Measurements from ENCODE around the gene NXPH4. TPM values are rescaled to one million over a fixed set of nuclear protein-coding genes. Genes with fewer than 3 reads are reported as not detected.
A peak's percentile ranks its signal among the peaks of the same experiment; 100 is the strongest.

The NXPH4 gene
- total and polyA plus RNA-seq, 4 experiments from 2014 or later, result not detected

DNA sequence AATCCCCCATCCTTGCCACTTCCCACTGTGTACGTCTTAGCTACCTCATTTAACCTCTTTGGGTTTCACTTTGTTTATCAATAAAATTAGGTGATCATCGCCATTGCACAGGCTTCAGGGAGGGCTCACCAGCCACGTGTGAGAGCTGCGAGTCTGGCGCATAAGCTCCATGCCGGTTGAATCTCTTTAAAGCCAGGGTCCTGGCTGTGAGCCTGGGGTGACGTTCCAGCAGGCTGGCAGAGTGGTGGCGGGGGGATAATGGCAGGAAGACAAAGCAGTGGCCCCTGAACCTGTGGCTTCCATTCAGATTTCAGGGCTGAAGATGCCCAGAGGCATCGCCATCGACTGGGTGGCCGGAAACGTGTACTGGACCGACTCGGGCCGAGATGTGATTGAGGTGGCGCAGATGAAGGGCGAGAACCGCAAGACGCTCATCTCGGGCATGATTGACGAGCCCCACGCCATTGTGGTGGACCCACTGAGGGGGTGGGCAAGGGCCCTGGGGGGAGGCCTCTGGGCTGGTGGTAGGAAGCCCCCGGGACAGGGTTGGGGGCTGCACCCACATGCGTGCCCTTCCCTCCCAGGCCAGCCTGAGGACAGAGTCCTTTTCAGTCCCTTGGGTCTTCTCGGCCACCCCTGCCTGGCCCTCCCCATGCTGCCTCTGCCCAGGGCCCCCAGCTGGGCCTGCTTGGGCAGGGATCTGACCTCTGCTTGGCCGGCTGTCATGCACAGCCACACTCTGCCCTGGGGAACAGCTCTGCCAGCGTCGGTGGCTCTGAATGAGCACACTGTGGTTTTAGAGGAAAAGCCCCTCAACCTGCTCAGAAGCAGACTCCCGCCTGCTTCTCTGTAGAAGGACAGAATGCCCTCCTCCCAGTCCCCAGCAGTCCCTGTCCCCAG lies 8.6 kb upstream of the NXPH4 start:
- peaks cover 0 to 3% (median 0%) of the 10 kb centered on the region in 8 donors for H3K9me3 Mint-ChIP-seq
- CTCF ChIA-PET (ENCODE audit: partially characterized antibody), result interaction anchor here (1.0 to 2.4 kb wide), 4 partner anchors 31 to 50 kb away, joined by 3 to 7 read pairs (median 4); no protein-coding TSS in a partner anchor
- no peak for DNase-seq
- no peaks in the 10 kb centered on the region for H3K4me1 ChIP-seq (ENCODE audit: insufficient read depth, low read length)
- no peaks in the 10 kb centered on the region for H3K36me3 ChIP-seq (ENCODE audit: insufficient read depth, low read length)
- intact Hi-C loops (cut with micrococcal nuclease), result no loop called here
- H3K27me3 ChIP-seq (ENCODE audit: insufficient read depth, low read length), result no peaks in the 10 kb centered on the region
- peak overlapping the region in 1 of 8 donors; percentile 31 for H3K4me3 Mint-ChIP-seq
- H3K4me3 ChIP-seq (ENCODE audit: low read length in 2 of 2), result no peak overlapping the region
- H3K9me3 ChIP-seq (ENCODE audit: control insufficient read depth in 1 of 2, low read length in 2 of 2), result no peaks in the 10 kb centered on the region
- H3K27ac ChIP-seq (ENCODE audit: low read depth, low read length), result no peak overlapping the region
- H3K27ac Mint-ChIP-seq, result peak overlapping the region in 1 of 7 donors; percentile 31
- peaks cover 0 to 4% (median 0%) of the 10 kb centered on the region in 4 donors for H3K4me1 Mint-ChIP-seq
- H3K27me3 Mint-ChIP-seq, result no peaks in the 10 kb centered on the region
- POLR2A ChIA-PET (ENCODE audit: partially characterized antibody), result no interaction called here
- no peaks in the 10 kb centered on the region for H3K36me3 Mint-ChIP-seq

DNA sequence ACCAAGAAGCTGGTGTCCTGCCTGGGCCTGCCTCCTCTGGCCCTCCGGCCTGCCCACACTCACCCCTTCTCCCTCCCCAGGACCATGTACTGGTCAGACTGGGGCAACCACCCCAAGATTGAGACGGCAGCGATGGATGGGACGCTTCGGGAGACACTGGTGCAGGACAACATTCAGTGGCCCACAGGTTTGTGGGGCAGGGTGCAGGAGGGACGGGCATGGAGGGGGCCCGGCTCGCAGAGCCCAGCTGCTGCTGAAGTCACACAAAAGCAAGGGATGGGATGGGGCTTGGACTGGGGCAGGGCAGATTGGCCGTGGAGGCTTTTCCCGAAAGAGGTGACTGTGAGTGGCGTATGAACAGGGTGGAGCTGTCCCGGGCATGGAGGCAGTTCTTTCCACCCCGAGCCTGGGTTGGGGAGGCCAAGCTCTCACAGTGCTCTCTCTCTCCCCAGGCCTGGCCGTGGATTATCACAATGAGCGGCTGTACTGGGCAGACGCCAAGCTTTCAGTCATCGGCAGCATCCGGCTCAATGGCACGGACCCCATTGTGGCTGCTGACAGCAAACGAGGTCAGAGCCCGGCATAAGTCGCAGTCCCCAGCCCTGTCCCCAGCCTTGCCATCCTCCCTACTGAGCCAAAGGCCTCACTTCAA lies 7.8 kb upstream of the NXPH4 start:
- no peak overlapping the region for H3K27ac ChIP-seq (ENCODE audit: low read depth, low read length)
- peaks cover 5% of the 10 kb centered on the region for H3K27me3 ChIP-seq (ENCODE audit: insufficient read depth, low read length)
- H3K4me1 Mint-ChIP-seq, result peaks cover 4 to 12% (median 6%) of the 10 kb centered on the region in 4 donors
- CTCF ChIA-PET (ENCODE audit: partially characterized antibody), result interaction anchor here (1.0 kb wide), 2 partner anchors 31 to 34 kb away, joined by 3 to 5 read pairs; no protein-coding TSS in a partner anchor
- POLR2A ChIA-PET (ENCODE audit: partially characterized antibody), result no interaction called here
- H3K27me3 Mint-ChIP-seq, result peaks cover 2 to 6% of the 10 kb centered on the region in 2 donors
- intact Hi-C loops (cut with micrococcal nuclease), result no loop called here
- no peaks in the 10 kb centered on the region for H3K36me3 Mint-ChIP-seq
- H3K4me3 ChIP-seq (ENCODE audit: low read length in 2 of 2), result no peak overlapping the region
- DNase-seq, result no peak
- H3K9me3 Mint-ChIP-seq, result peaks cover 0 to 2% (median 0%) of the 10 kb centered on the region in 8 donors
- H3K36me3 ChIP-seq (ENCODE audit: insufficient read depth, low read length), result no peaks in the 10 kb centered on the region
- H3K9me3 ChIP-seq (ENCODE audit: control insufficient read depth in 1 of 2, low read length in 2 of 2), result no peaks in the 10 kb centered on the region
- H3K27ac Mint-ChIP-seq, result no peak overlapping the region
- H3K4me3 Mint-ChIP-seq, result no peak overlapping the region
- H3K4me1 ChIP-seq (ENCODE audit: insufficient read depth, low read length), result peaks cover 5% of the 10 kb centered on the region

DNA sequence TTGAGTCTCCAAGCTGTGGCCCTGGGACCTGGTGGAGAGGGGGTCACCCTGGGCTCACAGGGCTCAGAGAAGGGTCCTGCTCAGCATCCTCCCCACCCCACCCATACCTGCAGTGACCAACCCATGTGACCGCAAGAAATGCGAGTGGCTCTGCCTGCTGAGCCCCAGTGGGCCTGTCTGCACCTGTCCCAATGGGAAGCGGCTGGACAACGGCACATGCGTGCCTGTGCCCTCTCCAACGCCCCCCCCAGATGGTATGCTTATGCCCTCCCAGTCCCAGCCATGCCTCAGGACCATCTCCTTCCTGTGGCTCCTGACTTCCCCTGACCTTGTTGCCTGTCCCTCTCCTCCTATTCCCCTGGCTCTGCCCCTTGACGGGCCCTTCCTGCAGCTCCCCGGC lies 6.7 kb upstream of the NXPH4 start:
- CTCF ChIA-PET (ENCODE audit: partially characterized antibody), result interaction anchor here (10.8 kb wide), 1 partner anchor 33 kb away, joined by 415 read pairs; a partner anchor contains a TSS
- Mint-ChIP-seq H3K9me3 (peaks cover 0 to 2% (median 0%) of the 10 kb centered on the region in 8 donors), H3K27ac (no peak overlapping the region), H3K27me3 (peaks cover 11 to 16% of the 10 kb centered on the region in 2 donors), H3K4me3 (no peak overlapping the region), H3K36me3 (no peaks in the 10 kb centered on the region), H3K4me1 (peaks cover 12 to 23% (median 15%) of the 10 kb centered on the region in 4 donors)
- no peak overlapping the region for H3K4me3 ChIP-seq (ENCODE audit: low read length in 2 of 2)
- H3K9me3 ChIP-seq (ENCODE audit: control insufficient read depth in 1 of 2, low read length in 2 of 2), result no peaks in the 10 kb centered on the region
- H3K36me3 ChIP-seq (ENCODE audit: insufficient read depth, low read length), result no peaks in the 10 kb centered on the region
- H3K27me3 ChIP-seq (ENCODE audit: insufficient read depth, low read length), result peaks cover 15% of the 10 kb centered on the region
- no peak for DNase-seq
- intact Hi-C loops (cut with micrococcal nuclease), result no loop called here
- POLR2A ChIA-PET (ENCODE audit: partially characterized antibody), result no interaction called here
- peaks cover 14% of the 10 kb centered on the region for H3K4me1 ChIP-seq (ENCODE audit: insufficient read depth, low read length)
- H3K27ac ChIP-seq (ENCODE audit: low read depth, low read length), result no peak overlapping the region

DNA sequence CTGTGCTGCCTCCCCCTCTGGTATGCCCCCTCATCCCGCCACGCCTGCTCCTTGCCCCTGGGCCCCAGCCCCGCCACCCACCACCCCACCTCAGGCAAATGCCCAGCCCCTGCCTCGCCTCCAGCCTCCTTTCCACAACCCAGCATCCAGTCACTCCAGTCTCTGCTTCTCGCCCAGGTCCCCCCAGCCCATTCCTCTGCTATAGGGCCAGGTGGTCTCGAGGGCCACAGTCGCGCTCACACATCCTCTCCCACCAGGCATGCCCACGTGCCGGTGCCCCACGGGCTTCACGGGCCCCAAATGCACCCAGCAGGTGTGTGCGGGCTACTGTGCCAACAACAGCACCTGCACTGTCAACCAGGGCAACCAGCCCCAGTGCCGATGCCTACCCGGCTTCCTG lies 6.1 kb upstream of the NXPH4 start:
- no peak overlapping the region for H3K4me3 ChIP-seq (ENCODE audit: low read length in 2 of 2)
- DNase-seq, result no peak
- H3K4me3 Mint-ChIP-seq, result no peak overlapping the region
- intact Hi-C loops (cut with micrococcal nuclease), result no loop called here
- H3K36me3 Mint-ChIP-seq, result no peaks in the 10 kb centered on the region
- H3K4me1 ChIP-seq (ENCODE audit: insufficient read depth, low read length), result peaks cover 19% of the 10 kb centered on the region
- peaks cover 0 to 2% (median 0%) of the 10 kb centered on the region in 8 donors for H3K9me3 Mint-ChIP-seq
- ChIA-PET CTCF (ENCODE audit: partially characterized antibody) (interaction anchor here (10.8 kb wide), 1 partner anchor 32 kb away, joined by 415 read pairs; a partner anchor contains a TSS), POLR2A (ENCODE audit: partially characterized antibody) (no interaction called here)
- H3K27me3 ChIP-seq (ENCODE audit: insufficient read depth, low read length), result peaks cover 21% of the 10 kb centered on the region
- H3K27me3 Mint-ChIP-seq, result peaks cover 16 to 21% of the 10 kb centered on the region in 2 donors
- H3K9me3 ChIP-seq (ENCODE audit: control insufficient read depth in 1 of 2, low read length in 2 of 2), result no peaks in the 10 kb centered on the region
- H3K27ac ChIP-seq (ENCODE audit: low read depth, low read length), result no peak overlapping the region
- peaks cover 15 to 29% (median 19%) of the 10 kb centered on the region in 4 donors for H3K4me1 Mint-ChIP-seq
- no peak overlapping the region for H3K27ac Mint-ChIP-seq
- no peaks in the 10 kb centered on the region for H3K36me3 ChIP-seq (ENCODE audit: insufficient read depth, low read length)

DNA sequence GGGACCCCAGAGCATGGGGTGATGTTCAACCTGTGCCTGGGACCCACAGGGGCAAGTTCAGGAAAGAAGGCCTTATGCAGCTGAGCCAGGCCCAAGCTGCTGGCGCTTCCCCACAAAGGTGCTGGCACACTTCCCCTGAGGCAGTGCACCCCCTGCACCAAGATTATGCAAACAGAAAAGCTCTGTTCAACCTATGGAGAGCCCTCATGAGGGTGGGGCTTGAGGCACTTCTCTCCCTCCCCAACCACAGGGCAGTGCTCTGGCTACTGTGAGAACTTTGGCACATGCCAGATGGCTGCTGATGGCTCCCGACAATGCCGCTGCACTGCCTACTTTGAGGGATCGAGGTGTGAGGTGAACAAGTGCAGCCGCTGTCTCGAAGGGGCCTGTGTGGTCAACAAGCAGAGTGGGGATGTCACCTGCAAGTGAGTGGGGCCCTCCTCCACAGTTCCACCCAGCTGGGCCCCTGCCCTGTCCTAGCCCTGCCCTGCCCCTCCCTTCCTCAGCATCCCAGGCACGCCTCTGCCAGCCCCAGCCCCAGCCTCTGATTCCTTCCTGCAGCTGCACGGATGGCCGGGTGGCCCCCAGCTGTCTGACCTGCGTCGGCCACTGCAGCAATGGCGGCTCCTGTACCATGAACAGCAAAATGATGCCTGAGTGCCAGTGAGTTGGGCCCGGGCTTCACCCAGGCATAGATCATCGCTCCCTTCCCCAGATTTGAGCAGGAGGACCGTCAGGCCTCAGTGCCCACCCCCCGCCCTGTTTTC lies 5.5 kb upstream of the NXPH4 start:
- Histone ChIP-seq H3K27me3 (ENCODE audit: insufficient read depth, low read length) (peaks cover 27% of the 10 kb centered on the region), H3K36me3 (ENCODE audit: insufficient read depth, low read length) (no peaks in the 10 kb centered on the region)
- H3K4me1 Mint-ChIP-seq, result peaks cover 20 to 35% (median 24%) of the 10 kb centered on the region in 4 donors

DNA sequence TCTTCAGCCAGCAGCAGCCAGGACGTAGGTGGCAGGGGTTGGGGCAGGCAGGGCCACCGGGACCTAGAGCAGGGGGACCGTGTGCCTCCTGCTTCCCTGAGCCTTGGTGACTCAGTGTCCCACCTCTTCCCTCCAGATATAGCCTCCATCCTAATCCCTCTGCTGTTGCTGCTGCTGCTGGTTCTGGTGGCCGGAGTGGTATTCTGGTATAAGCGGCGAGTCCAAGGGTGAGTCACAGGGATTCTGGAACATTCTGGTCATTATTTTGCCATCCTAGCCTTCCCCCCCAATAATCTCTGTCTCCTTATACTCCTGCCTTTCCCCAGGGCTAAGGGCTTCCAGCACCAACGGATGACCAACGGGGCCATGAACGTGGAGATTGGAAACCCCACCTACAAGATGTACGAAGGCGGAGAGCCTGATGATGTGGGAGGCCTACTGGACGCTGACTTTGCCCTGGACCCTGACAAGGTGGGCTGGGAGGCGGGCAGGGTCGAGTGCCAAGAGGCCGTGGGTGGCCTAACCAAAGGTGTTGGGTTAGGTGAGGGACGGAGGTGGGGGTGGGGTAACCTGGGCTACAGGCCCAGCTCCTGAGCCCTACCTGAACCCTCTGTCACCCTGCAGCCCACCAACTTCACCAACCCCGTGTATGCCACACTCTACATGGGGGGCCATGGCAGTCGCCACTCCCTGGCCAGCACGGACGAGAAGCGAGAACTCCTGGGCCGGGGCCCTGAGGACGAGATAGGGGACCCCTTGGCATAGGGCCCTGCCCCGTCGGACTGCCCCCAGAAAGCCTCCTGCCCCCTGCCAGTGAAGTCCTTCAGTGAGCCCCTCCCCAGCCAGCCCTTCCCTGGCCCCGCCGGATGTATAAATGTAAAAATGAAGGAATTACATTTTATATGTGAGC lies 4.5 kb upstream of the NXPH4 start:
- Mint-ChIP-seq H3K27ac (peak overlapping the region in 2 of 7 donors; percentile 29 to 88), H3K9me3 (no peaks in the 10 kb centered on the region), H3K27me3 (peaks cover 21 to 25% of the 10 kb centered on the region in 2 donors), H3K36me3 (no peaks in the 10 kb centered on the region), H3K4me3 (no peak overlapping the region), H3K4me1 (peaks cover 20 to 37% (median 24%) of the 10 kb centered on the region in 4 donors)
- peaks cover 27% of the 10 kb centered on the region for H3K27me3 ChIP-seq (ENCODE audit: insufficient read depth, low read length)
- no peaks in the 10 kb centered on the region for H3K36me3 ChIP-seq (ENCODE audit: insufficient read depth, low read length)
- no peak overlapping the region for H3K27ac ChIP-seq (ENCODE audit: low read depth, low read length)
- no peak overlapping the region for H3K4me3 ChIP-seq (ENCODE audit: low read length in 2 of 2)
- intact Hi-C loops (cut with micrococcal nuclease), result no loop called here
- POLR2A ChIA-PET (ENCODE audit: partially characterized antibody), result interaction anchor here (1.1 to 8.0 kb wide), 2 partner anchors 29 to 487 kb away, joined by 3 to 86 read pairs; partner anchors contain the start of gene NACA
- CTCF ChIA-PET (ENCODE audit: partially characterized antibody), result interaction anchor here (1.1 to 10.8 kb wide), 3 partner anchors 10 to 30 kb away, joined by 3 to 415 read pairs (median 157); partner anchors contain the start of gene SHMT2
- H3K9me3 ChIP-seq (ENCODE audit: control insufficient read depth in 1 of 2, low read length in 2 of 2), result no peaks in the 10 kb centered on the region
- peaks cover 29% of the 10 kb centered on the region for H3K4me1 ChIP-seq (ENCODE audit: insufficient read depth, low read length)
- DNase-seq, result no peak

More for the DNA sequence above, 5.5 kb upstream of the NXPH4 start:
- peaks cover 21 to 25% of the 10 kb centered on the region in 2 donors for H3K27me3 Mint-ChIP-seq
- CTCF ChIA-PET (ENCODE audit: partially characterized antibody), result interaction anchor here (10.8 kb wide), 1 partner anchor 31 kb away, joined by 415 read pairs; a partner anchor contains a TSS
- intact Hi-C loops (cut with micrococcal nuclease), result no loop called here
- H3K36me3 Mint-ChIP-seq, result no peaks in the 10 kb centered on the region
- DNase-seq, result no peak
- POLR2A ChIA-PET (ENCODE audit: partially characterized antibody), result no interaction called here
- Histone ChIP-seq H3K9me3 (ENCODE audit: control insufficient read depth in 1 of 2, low read length in 2 of 2) (no peaks in the 10 kb centered on the region), H3K4me1 (ENCODE audit: insufficient read depth, low read length) (peaks cover 25% of the 10 kb centered on the region), H3K4me3 (ENCODE audit: low read length in 2 of 2) (no peak overlapping the region), H3K27ac (ENCODE audit: low read depth, low read length) (no peak overlapping the region)
- H3K9me3 Mint-ChIP-seq, result no peaks in the 10 kb centered on the region
- no peak overlapping the region for H3K4me3 Mint-ChIP-seq
- H3K27ac Mint-ChIP-seq, result no peak overlapping the region
